HG03103 (cell line): ENCODE measurements around the gene CFHR4.
"Not testable (repeated sequence)": the region's sequence is repeated elsewhere in the genome, so short reads cannot be mapped to it uniquely, and the experiment has no call there.

Experiments used
- ATAC-seq: cut with Tn5 transposase; IDR thresholded peaks from one replicate; pipeline ENCODE4 v1.9.1; 2021; ENCODE audit warnings: low read depth; ENCODE audit not compliant: unreplicated experiment

Gene CFHR4

DNA sequence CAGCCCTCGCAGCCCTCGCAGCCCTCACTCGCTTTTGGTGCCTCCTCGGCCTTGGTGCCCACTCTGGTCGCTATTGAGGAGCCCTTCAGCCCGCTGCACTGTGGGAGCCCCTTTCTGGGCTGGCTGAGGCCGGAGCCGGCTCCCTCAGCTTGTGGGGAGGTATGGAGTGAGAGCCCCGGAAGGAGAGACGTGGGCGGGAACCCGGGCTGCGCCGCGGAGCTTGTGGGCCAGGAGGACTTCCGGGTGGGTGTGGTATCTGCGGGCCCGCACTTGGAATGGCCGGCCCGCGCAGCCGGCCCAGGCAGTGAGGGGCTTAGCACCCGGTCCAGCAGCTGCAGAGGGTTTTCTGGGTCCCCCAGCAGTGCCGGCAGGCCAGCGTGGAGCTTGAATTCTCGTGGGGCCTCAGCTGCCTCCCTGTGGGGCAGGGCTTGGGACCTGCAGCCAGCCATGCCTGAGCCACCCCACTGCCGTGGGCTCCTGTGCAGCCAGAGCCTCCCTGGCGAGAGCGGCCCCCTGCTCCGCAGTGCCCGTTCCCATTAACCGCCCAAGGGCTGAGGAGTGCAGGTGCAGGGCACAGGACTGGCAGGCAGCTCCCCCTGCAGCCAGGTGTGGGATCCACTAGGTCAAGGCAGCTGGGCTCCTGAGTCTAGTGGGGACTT lies 45.8 kb downstream of the CFHR4 start:
- no peak for ATAC-seq

GRCh38 chr1:196941474-196941873 lies 53.6 kb downstream of the CFHR4 start:
- ATAC-seq, result not testable (repeated sequence)

DNA sequence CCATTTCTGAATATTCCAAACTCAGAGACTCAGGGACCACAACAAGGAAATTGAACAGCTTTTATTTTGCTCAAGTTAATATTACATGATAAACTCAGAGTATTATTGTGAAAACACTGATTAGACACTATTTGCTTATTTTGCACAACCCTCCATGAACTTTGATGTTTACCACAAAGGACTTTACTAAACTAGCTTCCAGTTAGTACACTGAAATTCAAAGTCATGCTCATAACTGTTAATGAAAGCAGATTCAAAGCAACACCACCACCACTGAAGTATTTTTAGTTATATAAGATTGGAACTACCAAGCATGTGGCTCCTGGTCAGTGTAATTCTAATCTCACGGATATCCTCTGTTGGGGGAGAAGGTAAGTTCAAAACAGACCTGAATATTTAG lies 55.7 kb downstream of the CFHR4 start, which contains the start of gene CFHR2:
CFHR2 (plus strand) TSS at position 171 of the 400 bp plus-strand sequence; CDS start at position 314, 143 bp downstream.
- ATAC-seq, result not testable (repeated sequence)

DNA sequence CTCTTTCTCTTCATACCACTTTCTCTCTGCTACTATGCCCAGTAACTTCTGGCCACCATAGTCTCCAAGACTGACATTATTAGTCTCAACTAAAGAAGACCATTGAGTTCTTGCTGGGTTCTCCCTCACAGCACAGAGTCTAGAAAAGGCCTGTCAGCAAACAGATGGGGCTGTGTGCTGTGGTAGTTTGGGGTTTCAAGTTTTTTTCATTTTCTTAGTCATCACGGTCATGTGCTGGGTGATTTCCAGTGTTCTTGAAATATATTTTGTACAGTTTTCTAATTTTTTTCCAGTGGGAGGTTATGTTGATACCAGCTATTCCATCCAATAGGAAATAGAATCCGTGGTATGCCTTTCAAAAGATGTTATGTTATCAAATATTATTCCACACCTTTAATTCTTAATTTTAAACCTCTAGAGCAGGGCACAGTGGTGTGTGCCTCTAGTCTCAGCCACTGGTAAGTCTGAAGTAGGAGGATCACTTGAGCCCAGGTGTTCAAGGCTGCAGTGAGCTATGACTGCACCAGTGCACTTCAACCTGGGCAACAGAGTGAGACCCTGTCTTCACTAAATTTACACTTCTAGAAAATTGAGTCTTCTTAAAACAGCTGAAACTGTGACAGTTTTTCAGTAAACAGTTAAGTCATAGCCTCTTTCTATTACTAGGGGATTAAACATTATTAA lies 64.0 kb downstream of the CFHR4 start:
- ATAC-seq, result peak; percentile 77

- no peak for ATAC-seq
Measured at GRCh38 chr1:196954778-196955177, 66.9 kb downstream of the CFHR4 start.

GRCh38 chr1:196955926-196956325 lies 68.1 kb downstream of the CFHR4 start:
- ATAC-seq, result no peak

GRCh38 chr1:196960854-196961253 lies 73.0 kb downstream of the CFHR4 start:
- ATAC-seq, result peak; percentile 76
